Transverse colon (tissue), 4 donors: ENCODE data around the gene ZNF519. TPM values are rescaled to one million over a fixed set of nuclear protein-coding genes. Genes with fewer than 3 reads are reported as not detected.
"Not testable (repeated sequence)": the region's sequence is repeated elsewhere in the genome, so short reads cannot be mapped to it uniquely, and the experiment has no call there.

Experiments used
- DNase-seq: peaks from one replicate; pipeline ENCODE4 v3.0.0-alpha.2; 2019
- H3K27ac ChIP-seq, 4 donors: fragments of 200-600 bp; sonication (generic); 2 replicates each; pipeline ENCODE4 v1.5.1; 2016 to 2018; ENCODE audit warnings: inconsistent platforms in 4 of 4
- H3K27me3 ChIP-seq: fragments of 200-600 bp; sonication (generic); 2 replicates; pipeline ENCODE4 v1.5.1; 2017; ENCODE audit warnings: inconsistent platforms
- H3K36me3 ChIP-seq, 4 donors: fragments of 200-600 bp; sonication (generic); 2 replicates each; pipeline ENCODE4 v1.5.1; 2017 to 2019; ENCODE audit warnings: inconsistent platforms in 4 of 4
- H3K4me1 ChIP-seq, 4 donors: fragments of 200-600 bp; sonication (generic); 2 replicates each; pipeline ENCODE4 v1.5.1; 2017 to 2020; ENCODE audit warnings: inconsistent platforms in 4 of 4
- H3K4me3 ChIP-seq, 4 donors: fragments of 200-600 bp; sonication (generic); 1 replicate in 1 of 4; 2 replicates in 3 of 4; pipeline versions ENCODE4 v1.5.1 to v1.6.1; 2017 to 2019; ENCODE audit warnings: inconsistent platforms in 4 of 4
- H3K9me3 ChIP-seq, 2 donors: fragments of 200-600 bp; sonication (generic); 2 replicates each; pipeline ENCODE4 v1.5.1; 2017 to 2019; ENCODE audit warnings: inconsistent platforms in 2 of 2
- CTCF ChIP-seq, 5 experiments: fragments of 200-600 bp in 3 of 5; fragments of 450-650 bp in 2 of 5; sonication (generic) in 3 of 5; IDR thresholded peaks; 1 replicate in 2 of 5; 2 replicates in 3 of 5; pipeline ENCODE4 v1.5.1; 2016 to 2017; ENCODE audit warnings: antibody characterized with exemption in 5 of 5, inconsistent platforms in 3 of 5, mild to moderate bottlenecking in 2 of 5, moderate library complexity in 1 of 5
- EP300 ChIP-seq: sonication (generic); formaldehyde crosslinking; IDR thresholded peaks from one replicate; pipeline ENCODE4 v1.6.1; 2017; ENCODE audit warnings: antibody characterized with exemption, low read depth
- POLR2A ChIP-seq: fragments of 450-650 bp; IDR thresholded peaks from one replicate; pipeline ENCODE4 v1.6.1; 2016; ENCODE audit warnings: antibody characterized with exemption, mild to moderate bottlenecking, moderate library complexity
- POLR2AphosphoS5 ChIP-seq, 3 donors: sonication (generic); formaldehyde crosslinking; IDR thresholded peaks; one replicate each; pipeline ENCODE4 v1.6.1; 2016; ENCODE audit warnings: antibody characterized with exemption in 3 of 3
- WGBS, 2 donors: methylation state at CpG; one replicate each; pipeline ENCODE4 v1.1.5; 2018; ENCODE audit warnings: low coverage in 1 of 2; 5-methylcytosine and 5-hydroxymethylcytosine counted together
- in situ Hi-C, 4 donors: fragments of 200-750 bp; cut with MboI; loops; one replicate each; pipeline versions ENCODE4 v1.15.0 to v1.15.1; 2017; ENCODE audit warnings: low sequenced_read_pairs in 3 of 4, low pct_ligation_motif_present in 1 of 4, low pct_unique_long_range_greater_than_20kb in 1 of 4
- intact Hi-C: fragments of 100-400 bp; cut with DNase I; formaldehyde crosslinking; loops from one replicate; pipeline ENCODE4 v1.15.1; 2023; ENCODE audit warnings: low total_unique reads
- total RNA-seq, 4 donors: library from RNA; depleted of rRNA; stranded (reverse); fragments of >200 nt; gene quantifications; one replicate each; pipeline ENCODE4 v1.1.0, GENCODE V29; 2016

The ZNF519 gene
- total RNA-seq, 4 donors from 2014 or later, result 1.2 to 15.3 (median 4.5) TPM

GRCh38 chr18:14174706-14175085 is 42.5 kb upstream of the ZNF519 start:
- H3K4me1 ChIP-seq, result peaks cover 0 to 3% (median 0%) of the 10 kb centered on the region in 4 donors
- in situ Hi-C loops (no loop called here), intact Hi-C loops (no loop called here)
- H3K9me3 ChIP-seq, result no peaks in the 10 kb centered on the region
- H3K4me3 ChIP-seq, result no peak overlapping the region
- no peak overlapping the region for H3K27ac ChIP-seq
- no peak for TF ChIP-seq POLR2A
- TF ChIP-seq EP300, result no peak
- TF ChIP-seq CTCF (IDR thresholded peaks at IDR 0.05), result no peak
- no peak for TF ChIP-seq POLR2AphosphoS5 (IDR thresholded peaks at IDR 0.05)
- no peaks in the 10 kb centered on the region for H3K27me3 ChIP-seq
- no peak for DNase-seq
- WGBS, 2 donors, result 67% methylated on average over 5 of the region's 5 CpGs; no CpG with 5 or more reads in 1 of the 2 donors
- no peaks in the 10 kb centered on the region for H3K36me3 ChIP-seq

- H3K36me3 ChIP-seq, H3K27me3 ChIP-seq, H3K4me1 ChIP-seq, H3K4me3 ChIP-seq, H3K27ac ChIP-seq, DNase-seq, in situ Hi-C loops, intact Hi-C loops, H3K9me3 ChIP-seq: not testable (repeated sequence)
- WGBS, 2 donors, result 100% methylated on average over 3 of the region's 7 CpGs; no CpG with 5 or more reads in 1 of the 2 donors
Observed at GRCh38 chr18:14174002-14174705, 41.9 kb upstream of the ZNF519 start.

- intact Hi-C loops, H3K4me1 ChIP-seq, H3K9me3 ChIP-seq, H3K36me3 ChIP-seq, H3K27me3 ChIP-seq, DNase-seq, in situ Hi-C loops, H3K4me3 ChIP-seq, H3K27ac ChIP-seq: not testable (repeated sequence)
- WGBS, 2 donors, result 63 to 79% methylated on average over 1 to 11 of the region's 11 CpGs
Observed at GRCh38 chr18:14173116-14173951, 41.1 kb upstream of the ZNF519 start.

- H3K36me3 ChIP-seq, H3K4me1 ChIP-seq, intact Hi-C loops, DNase-seq, H3K27me3 ChIP-seq, H3K4me3 ChIP-seq, H3K27ac ChIP-seq, in situ Hi-C loops, H3K9me3 ChIP-seq: not testable (repeated sequence)
- WGBS, 2 donors, result 87 to 100% methylated on average over 1 to 6 of the region's 6 CpGs
Observed at GRCh38 chr18:14172142-14173115, 40.2 kb upstream of the ZNF519 start.

GRCh38 chr18:14171301-14172141 is 39.3 kb upstream of the ZNF519 start:
- H3K9me3 ChIP-seq, H3K27me3 ChIP-seq, intact Hi-C loops, in situ Hi-C loops, H3K4me3 ChIP-seq, H3K4me1 ChIP-seq, H3K36me3 ChIP-seq, H3K27ac ChIP-seq, DNase-seq: not testable (repeated sequence)
- WGBS, 2 donors, result 75% methylated on average over 5 of the region's 5 CpGs; no CpG with 5 or more reads in 1 of the 2 donors

GRCh38 chr18:14170367-14171036 is 38.3 kb upstream of the ZNF519 start:
- H3K36me3 ChIP-seq, in situ Hi-C loops: not testable (repeated sequence)

GRCh38 chr18:14162915-14163314 is 30.7 kb upstream of the ZNF519 start:
- DNase-seq, H3K27ac ChIP-seq, H3K9me3 ChIP-seq, H3K36me3 ChIP-seq, in situ Hi-C loops, H3K4me1 ChIP-seq, H3K27me3 ChIP-seq, intact Hi-C loops, H3K4me3 ChIP-seq: not testable (repeated sequence)
- 62% methylated on average over 8 of the region's 8 CpGs; no CpG with 5 or more reads in 1 of the 2 donors for WGBS, 2 donors

More at GRCh38 chr18:14170367-14171036, 38.3 kb upstream of the ZNF519 start:
- DNase-seq, result peak; percentile 54
- 63 to 82% methylated on average over 2 to 4 of the region's 6 CpGs for WGBS, 2 donors
- intact Hi-C loops, H3K4me3 ChIP-seq, H3K27me3 ChIP-seq, H3K27ac ChIP-seq, H3K4me1 ChIP-seq, H3K9me3 ChIP-seq: not testable (repeated sequence)
